GM19025 (cell line): ENCODE measurements around the gene GSC2.

Experiments
- ATAC-seq: cut with Tn5 transposase; IDR thresholded peaks from one replicate; pipeline ENCODE4 v1.9.1; 2021; ENCODE audit warnings: mild to moderate bottlenecking, low read depth, moderate library complexity; ENCODE audit not compliant: unreplicated experiment

GSC2 gene

DNA sequence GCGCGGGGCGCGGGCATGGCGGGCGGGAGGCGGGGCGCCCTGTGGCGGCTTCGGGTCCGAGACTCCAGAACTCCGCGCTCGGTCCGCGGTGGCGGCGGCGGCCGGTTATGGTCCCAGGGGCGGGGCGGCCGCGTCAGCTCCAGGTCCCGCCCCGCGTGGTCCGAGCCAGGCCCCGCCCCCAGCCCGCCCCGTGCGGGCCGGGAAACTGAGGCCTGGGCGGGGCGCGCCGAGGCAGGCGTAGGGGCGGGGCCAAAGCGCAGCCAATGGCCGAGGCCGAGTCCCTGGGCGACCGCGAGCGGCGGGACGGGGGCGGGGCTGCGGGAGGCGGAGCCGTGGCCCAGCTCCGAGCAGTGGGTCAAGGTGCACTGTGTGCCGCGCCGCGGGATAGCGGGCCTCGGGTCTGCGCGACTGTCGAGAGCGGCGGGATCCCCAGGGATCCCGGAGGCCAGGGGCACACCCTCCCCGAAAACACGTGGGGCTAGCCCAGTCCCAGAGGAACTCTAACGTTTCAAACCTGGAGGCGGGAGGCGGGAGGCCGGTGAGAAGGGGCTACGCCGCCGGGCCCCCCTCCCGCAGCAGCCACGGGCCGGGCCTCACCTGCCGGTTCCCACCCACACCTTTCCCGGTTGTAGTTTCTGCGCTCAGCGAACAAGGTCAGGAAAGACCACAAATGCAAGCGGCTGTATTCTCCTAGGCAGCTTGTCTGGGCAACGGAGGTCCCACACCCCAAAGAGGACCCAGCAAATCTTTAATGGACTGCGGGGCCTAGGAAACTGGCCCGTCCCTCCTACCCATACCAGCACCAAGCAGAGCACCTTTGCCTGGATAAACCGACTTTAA lies 28.8 kb upstream of the GSC2 start, which contains the start of gene SLC25A1:
Gene SLC25A1, minus strand, starts transcription at position 80 of the 840 bp plus-strand sequence. Its CDS starts 63 bp downstream, at position 17.
- ATAC-seq: peak; percentile 72

GRCh38 chr22:19178065-19178656 lies 28.1 kb upstream of the GSC2 start:
- peak; percentile 41 for ATAC-seq

- ATAC-seq: no peak
Observed at GRCh38 chr22:19177164-19178064, 27.3 kb upstream of the GSC2 start.

DNA sequence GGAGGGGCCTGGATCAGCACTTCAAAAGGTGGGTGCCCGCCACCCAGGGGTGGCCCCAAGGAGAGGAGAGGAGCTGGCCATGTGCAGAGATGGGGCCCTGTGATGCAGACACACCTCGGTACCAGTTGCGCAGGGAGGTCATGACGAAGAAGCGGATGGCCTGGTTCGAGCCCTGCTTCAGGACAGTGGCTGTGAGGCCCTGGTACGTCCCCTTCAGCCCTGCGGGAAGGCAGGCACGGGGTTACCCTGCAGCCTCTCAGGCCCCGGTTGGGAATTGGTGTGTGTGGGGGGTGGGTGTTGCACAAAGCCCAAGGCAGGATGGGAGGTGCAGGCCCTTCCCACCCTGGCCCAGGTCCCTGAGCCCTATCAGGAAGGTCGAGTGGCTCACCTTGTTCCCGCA lies 26.6 kb upstream of the GSC2 start:
- ATAC-seq: no peak

DNA sequence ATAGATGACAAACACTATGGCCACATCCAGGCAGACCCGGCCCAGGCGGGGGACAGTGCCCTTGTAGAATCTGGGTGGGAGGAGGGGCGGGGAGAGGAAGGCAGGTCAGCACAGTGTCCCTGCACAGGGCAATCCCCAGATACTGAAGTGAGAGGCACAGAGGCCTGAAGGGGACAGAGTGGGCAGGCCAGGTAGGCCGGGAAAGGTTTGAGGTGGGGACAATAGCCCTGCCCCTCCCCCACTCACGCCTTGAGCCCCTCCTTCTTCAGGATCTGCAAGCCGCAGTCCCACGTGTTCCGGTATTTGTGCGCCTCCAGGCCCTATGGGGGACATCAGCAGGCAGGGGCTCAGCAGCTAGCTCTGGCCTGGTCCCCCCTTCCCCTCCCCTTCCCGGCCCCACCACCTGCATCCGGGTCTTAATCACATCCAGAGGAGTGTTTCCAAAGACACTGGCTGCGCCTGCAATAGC lies 26.1 kb upstream of the GSC2 start:
- no peak for ATAC-seq

DNA sequence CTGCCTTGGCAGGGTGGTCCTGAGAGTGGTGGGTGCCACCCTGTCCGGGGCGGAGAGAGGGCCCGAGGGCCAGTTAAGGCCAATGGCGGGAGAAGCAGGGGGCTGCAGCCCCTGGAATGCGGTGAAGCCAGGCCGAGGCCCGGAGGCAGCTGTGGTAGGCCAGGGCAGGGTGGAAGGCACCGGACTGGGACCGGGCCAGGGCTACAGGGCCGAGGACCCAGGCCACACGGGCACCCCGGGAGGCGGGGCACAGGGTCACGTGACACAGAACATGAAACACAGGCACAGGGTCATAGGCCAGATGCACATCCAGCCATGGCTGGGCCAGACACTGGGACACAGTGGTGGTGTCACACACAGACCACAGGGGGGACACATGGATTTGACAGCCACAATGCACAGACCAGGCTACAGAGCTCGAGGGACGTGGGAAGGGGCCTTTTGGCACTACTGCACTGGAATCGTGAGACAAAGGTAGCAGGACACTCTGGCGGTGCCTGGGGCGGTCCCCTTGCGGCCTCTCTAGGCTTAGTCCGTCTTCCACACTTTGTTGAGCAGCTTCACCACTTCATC lies 25.6 kb upstream of the GSC2 start:
- ATAC-seq: no peak

DNA sequence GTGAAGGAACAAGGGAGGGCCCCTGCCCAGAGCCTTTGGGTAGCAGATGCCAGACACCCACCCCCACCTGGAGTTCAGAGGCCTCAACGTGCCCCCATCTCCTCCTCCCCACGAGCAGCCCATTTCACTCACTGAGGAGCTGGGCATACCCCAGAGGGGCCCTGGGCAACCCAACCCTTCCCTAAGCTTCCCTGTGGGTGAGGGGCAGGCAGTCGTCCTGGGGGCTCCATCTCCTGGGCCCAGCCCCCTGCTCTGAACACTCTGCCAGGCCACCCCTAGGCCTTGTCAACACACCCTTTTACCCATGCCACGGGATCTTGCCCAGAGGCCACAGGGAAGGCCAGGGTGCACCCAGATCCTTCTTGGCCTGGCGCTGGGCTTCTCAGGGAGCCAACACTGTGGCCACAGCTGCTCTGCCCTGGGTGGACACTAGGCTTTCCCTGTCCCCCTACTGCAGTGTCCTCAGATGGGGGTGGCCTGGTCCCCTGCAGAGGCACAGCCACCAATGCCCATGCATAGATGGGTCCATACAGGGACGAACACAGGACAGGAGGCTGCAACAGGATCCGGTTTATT lies 25.0 kb upstream of the GSC2 start:
- no peak for ATAC-seq

GRCh38 chr22:19174106-19175025 lies 24.3 kb upstream of the GSC2 start:
- no peak for ATAC-seq

DNA sequence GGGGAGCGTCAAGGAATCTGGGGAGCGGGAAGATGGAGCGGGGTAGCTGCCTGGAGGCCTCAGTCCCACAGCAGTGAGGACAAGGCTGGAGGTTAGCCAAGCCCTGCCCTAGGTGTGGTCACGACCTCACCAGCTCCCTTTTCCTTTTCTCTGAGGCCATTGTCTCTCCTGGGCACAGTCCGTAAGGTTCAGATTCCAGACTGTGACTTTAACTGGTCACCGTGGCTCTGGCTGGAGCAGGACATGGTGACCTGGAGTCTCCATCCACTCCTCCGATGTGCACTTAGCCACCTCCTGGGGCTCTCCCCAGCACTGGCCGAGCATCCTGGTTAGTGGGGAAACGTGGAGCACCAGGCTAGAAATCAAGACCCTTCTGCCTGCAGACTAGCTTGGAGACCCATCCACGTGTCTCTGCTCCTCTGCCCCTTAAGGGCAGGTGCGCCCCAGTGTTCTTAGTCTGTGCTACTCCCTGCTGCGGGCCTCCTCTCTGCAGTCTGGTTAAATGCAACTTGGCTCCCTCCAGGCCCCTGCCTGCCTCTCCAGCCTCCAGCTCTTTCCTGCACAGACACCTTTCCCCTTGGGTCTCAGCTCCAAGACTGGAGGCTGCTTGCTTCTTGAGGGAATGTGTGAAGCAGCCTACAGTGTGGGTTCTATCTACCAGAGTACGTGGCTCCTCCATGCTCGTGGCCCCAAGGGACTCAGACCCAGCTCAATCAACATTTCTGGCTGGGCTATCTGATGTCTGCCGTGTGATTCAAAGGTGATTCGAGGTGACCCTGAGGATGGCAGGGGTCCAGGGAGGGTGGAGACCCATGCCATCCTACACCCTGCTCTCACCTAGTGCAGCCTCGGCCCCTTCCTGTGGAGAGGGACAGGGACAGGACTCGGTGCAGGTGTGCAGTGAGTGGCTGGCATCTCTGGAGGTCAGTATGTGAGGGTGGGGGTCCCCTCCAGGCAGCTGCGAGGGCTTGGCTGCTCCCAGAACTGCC lies 23.2 kb upstream of the GSC2 start:
- no peak for ATAC-seq

DNA sequence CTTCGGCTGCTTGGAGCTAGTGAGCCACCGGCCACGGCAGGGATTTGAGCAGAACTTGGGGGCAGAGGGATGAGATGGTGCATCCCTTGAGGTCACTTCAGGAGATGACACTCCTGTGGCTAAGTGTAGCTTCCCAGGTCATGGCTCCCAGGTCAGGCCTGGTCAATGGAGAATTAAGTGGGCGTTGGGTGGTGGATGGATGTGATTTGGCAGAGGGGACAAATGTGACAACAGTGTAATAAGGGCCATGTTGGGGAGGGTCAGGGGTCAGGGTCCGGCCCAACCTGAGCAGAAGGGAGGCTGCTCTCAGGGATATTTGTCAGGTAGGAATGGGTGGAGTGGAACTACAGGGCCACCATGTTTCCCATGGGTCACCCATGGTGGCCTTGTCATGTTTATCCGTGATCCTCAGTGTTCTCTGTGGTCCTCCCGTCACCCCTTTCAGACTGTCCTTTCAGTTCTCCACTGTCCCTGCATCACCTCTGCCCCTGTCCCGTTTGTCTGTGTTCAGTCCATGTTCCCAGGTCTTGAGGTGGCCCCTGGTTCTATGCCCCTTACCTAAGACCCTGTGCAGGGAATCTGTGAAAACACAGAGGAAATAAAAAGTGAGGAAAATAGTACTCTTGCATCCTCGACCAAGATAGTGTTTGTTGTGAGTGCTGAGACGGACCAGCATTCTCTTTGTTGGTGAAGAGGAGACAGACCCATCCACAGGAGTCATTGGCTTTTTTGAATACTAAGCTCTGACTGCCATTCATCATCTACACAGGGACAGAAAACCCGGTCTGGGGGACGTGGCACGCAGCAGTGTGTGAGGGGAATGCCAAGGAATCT lies 22.3 kb upstream of the GSC2 start:
- no peak for ATAC-seq

- no peak for ATAC-seq
Observed at GRCh38 chr22:19169947-19170318, 19.8 kb upstream of the GSC2 start.

- no peak for ATAC-seq
Observed at GRCh38 chr22:19169002-19169946, 19.2 kb upstream of the GSC2 start.

DNA sequence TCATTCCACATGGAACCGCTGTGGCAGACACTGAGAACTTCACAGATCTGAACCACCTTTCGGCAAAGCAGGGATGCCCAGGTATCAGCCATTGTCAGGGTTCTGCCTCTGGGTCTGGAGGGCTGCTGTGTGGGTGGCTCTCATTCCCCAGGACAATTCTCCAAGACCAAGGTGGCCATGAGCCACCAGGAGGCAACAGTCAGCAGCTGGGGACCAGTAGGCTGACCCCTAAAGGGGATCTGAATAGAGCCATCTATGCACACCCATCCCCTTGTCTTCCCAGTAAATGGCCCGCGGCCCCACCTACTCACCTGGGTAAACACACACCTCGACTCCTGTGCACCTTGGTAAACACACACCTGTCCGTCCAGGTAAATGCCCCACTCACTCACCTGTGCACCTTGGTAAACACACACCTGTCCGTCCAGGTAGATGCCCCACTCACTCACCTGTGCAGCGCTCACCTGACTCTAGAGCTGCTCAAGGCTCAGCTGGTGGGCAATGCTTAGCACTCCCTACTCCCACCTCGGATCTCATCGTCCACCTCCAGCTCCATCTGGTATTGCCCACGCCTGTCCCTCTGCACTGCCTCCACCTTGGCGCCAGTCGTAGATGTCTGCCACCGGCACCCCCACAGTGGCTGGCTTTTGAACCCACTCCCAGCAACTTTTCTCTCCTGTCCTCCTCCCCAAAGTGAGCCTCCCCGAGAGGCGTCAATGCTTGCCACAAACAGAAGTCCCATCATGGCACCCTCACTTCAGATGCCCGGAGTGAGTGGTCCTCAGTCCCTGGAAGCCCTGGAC lies 18.2 kb upstream of the GSC2 start:
- ATAC-seq: no peak

- no peak for ATAC-seq
Observed at GRCh38 chr22:19167106-19167869, 17.2 kb upstream of the GSC2 start.

- ATAC-seq: no peak
Observed at GRCh38 chr22:19166421-19166820, 16.3 kb upstream of the GSC2 start.
